ENCODE data around the gene CCNG2.

CCNG2 gene

DNA sequence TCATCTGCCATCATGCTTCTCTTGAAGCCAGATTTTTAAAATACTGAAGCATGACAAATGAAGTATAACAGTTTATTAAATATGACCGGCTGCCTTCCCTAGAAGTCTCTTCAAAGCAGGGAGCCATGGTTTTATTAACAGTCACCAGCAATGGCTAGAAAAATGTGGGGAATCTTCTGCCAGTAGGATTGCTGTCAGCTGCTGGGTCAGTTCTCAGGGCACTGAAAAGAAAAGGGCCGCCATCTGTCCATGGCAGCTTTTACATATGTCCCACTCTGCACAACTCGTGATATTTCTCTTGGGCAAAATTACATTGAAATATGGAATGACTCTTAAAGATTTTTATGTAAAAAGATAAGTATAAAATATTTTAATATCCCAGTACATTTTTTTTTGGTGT lies 2.8 kb downstream of the CCNG2 start:
- no peak for FAIRE-seq
- TF ChIP-seq POLR2AphosphoS5 (IDR thresholded peaks at IDR 0.05; ENCODE audit: low read depth, low read length) (no peak), POLR2A (IDR thresholded peaks at IDR 0.05; ENCODE audit: low read depth, low read length) (no peak), TAF1 (IDR thresholded peaks at IDR 0.05; ENCODE audit: borderline replicate concordance, low read depth, low read length) (no peak)
- DNase-seq (ENCODE audit: insufficient read length), result no peak

DNA sequence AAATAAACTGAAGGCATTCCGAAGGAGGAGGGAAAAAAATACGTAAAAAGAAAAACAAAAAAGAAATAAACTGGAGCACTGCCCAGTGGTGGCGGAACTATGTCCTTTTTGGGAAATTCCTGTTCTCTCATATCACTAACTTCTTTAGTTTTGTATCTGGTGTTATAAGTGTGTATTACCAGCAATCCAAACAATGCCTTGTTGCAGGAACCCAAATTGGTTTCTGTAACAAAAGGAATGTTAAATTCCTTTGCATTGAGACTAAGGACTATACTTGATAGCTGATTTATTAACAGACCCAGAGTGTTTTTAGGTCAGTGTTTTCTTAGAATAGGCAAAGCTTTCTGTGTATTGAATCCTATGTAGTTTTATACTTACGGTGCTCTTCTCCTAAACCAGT lies 6.6 kb downstream of the CCNG2 start:
- TF ChIP-seq POLR2A (IDR thresholded peaks at IDR 0.05; ENCODE audit: low read depth, low read length), result no peak
- TF ChIP-seq POLR2AphosphoS5 (IDR thresholded peaks at IDR 0.05; ENCODE audit: low read depth, low read length), result no peak
- no peak for TF ChIP-seq TAF1 (IDR thresholded peaks at IDR 0.05; ENCODE audit: borderline replicate concordance, low read depth, low read length)
- DNase-seq (ENCODE audit: insufficient read length), result no peak
- FAIRE-seq, result no peak

GRCh38 chr4:77167173-77167572 lies 10.2 kb downstream of the CCNG2 start:
- FAIRE-seq (no peak), DNase-seq (ENCODE audit: insufficient read length) (no peak)
- TF ChIP-seq TAF1 (IDR thresholded peaks at IDR 0.05; ENCODE audit: borderline replicate concordance, low read depth, low read length), result no peak
- TF ChIP-seq POLR2A (IDR thresholded peaks at IDR 0.05; ENCODE audit: low read depth, low read length), result no peak
- TF ChIP-seq POLR2AphosphoS5 (IDR thresholded peaks at IDR 0.05; ENCODE audit: low read depth, low read length), result no peak

DNA sequence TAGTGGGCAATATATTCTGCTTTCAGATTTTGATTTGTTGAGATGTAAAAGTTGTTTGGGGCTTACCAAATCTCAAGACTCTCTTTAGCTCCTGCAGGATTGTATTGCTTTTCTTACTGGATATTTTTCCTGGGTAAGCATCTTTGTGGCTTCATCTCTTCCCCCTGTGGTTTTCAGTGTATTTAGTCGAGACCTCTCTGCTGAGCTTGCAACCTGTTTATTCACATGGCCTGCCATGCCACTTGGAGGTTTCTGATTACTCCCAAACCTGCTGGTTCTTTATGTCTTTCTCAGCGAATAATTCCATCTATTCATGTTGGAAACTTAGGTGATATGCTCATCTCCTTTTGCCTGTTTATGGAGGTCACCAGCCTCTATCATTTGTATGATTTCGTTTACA lies 10.9 kb downstream of the CCNG2 start:
- no peak for TF ChIP-seq POLR2A (IDR thresholded peaks at IDR 0.05; ENCODE audit: low read depth, low read length)
- no peak for TF ChIP-seq POLR2AphosphoS5 (IDR thresholded peaks at IDR 0.05; ENCODE audit: low read depth, low read length)
- TF ChIP-seq TAF1 (IDR thresholded peaks at IDR 0.05; ENCODE audit: borderline replicate concordance, low read depth, low read length), result no peak
- DNase-seq (ENCODE audit: insufficient read length) (no peak), FAIRE-seq (no peak)

DNA sequence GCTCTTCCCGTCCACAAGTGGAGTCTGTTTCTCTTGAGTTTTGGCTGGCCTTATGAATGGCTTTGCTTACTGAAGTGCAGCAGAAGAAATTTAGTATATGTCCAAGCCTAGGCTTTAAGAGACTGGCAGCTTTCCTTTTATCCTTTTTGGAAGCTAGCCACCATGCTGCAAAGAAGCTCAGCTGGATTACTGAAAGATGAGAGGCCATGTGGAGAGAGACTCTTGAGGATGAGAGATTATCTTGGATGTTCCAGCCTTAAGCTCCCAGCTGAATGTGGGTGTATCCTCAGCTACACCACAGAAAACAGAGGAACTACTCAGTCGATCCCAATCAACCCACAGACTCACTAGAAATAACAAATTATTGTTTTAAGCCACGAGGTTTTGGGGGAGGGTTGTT lies 12.5 kb downstream of the CCNG2 start:
- FAIRE-seq, result no peak
- TF ChIP-seq POLR2AphosphoS5 (IDR thresholded peaks at IDR 0.05; ENCODE audit: low read depth, low read length) (no peak), POLR2A (IDR thresholded peaks at IDR 0.05; ENCODE audit: low read depth, low read length) (no peak), TAF1 (IDR thresholded peaks at IDR 0.05; ENCODE audit: borderline replicate concordance, low read depth, low read length) (no peak)

GRCh38 chr4:77170926-77171325 lies 13.9 kb downstream of the CCNG2 start:
- FAIRE-seq, result no peak
- TF ChIP-seq TAF1 (IDR thresholded peaks at IDR 0.05; ENCODE audit: borderline replicate concordance, low read depth, low read length), result no peak
- no peak for TF ChIP-seq POLR2AphosphoS5 (IDR thresholded peaks at IDR 0.05; ENCODE audit: low read depth, low read length)
- no peak for TF ChIP-seq POLR2A (IDR thresholded peaks at IDR 0.05; ENCODE audit: low read depth, low read length)
- no peak for DNase-seq (ENCODE audit: insufficient read length)

More for the DNA sequence above, 12.5 kb downstream of the CCNG2 start:
- no peak for DNase-seq (ENCODE audit: insufficient read length)

GRCh38 chr4:77172336-77172735 lies 15.3 kb downstream of the CCNG2 start:
- no peak for TF ChIP-seq TAF1 (IDR thresholded peaks at IDR 0.05; ENCODE audit: borderline replicate concordance, low read depth, low read length)
- TF ChIP-seq POLR2A (IDR thresholded peaks at IDR 0.05; ENCODE audit: low read depth, low read length), result no peak
- TF ChIP-seq POLR2AphosphoS5 (IDR thresholded peaks at IDR 0.05; ENCODE audit: low read depth, low read length), result no peak
- FAIRE-seq, result no peak
- no peak for DNase-seq (ENCODE audit: insufficient read length)

GRCh38 chr4:77174426-77174825 lies 17.4 kb downstream of the CCNG2 start:
- FAIRE-seq, result no peak
- no peak for DNase-seq (ENCODE audit: insufficient read length)
- TF ChIP-seq POLR2A (IDR thresholded peaks at IDR 0.05; ENCODE audit: low read depth, low read length) (no peak), POLR2AphosphoS5 (IDR thresholded peaks at IDR 0.05; ENCODE audit: low read depth, low read length) (no peak), TAF1 (IDR thresholded peaks at IDR 0.05; ENCODE audit: borderline replicate concordance, low read depth, low read length) (no peak)

- no peak for DNase-seq (ENCODE audit: insufficient read length)
- TF ChIP-seq POLR2A (IDR thresholded peaks at IDR 0.05; ENCODE audit: low read depth, low read length) (no peak), TAF1 (IDR thresholded peaks at IDR 0.05; ENCODE audit: borderline replicate concordance, low read depth, low read length) (no peak), POLR2AphosphoS5 (IDR thresholded peaks at IDR 0.05; ENCODE audit: low read depth, low read length) (no peak)
- FAIRE-seq, result no peak
Observed at GRCh38 chr4:77175201-77175611, 18.2 kb downstream of the CCNG2 start.

GRCh38 chr4:77176640-77177039 lies 19.6 kb downstream of the CCNG2 start:
- no peak for FAIRE-seq
- TF ChIP-seq POLR2A (IDR thresholded peaks at IDR 0.05; ENCODE audit: low read depth, low read length) (no peak), POLR2AphosphoS5 (IDR thresholded peaks at IDR 0.05; ENCODE audit: low read depth, low read length) (no peak), TAF1 (IDR thresholded peaks at IDR 0.05; ENCODE audit: borderline replicate concordance, low read depth, low read length) (no peak)
- DNase-seq (ENCODE audit: insufficient read length), result no peak

DNA sequence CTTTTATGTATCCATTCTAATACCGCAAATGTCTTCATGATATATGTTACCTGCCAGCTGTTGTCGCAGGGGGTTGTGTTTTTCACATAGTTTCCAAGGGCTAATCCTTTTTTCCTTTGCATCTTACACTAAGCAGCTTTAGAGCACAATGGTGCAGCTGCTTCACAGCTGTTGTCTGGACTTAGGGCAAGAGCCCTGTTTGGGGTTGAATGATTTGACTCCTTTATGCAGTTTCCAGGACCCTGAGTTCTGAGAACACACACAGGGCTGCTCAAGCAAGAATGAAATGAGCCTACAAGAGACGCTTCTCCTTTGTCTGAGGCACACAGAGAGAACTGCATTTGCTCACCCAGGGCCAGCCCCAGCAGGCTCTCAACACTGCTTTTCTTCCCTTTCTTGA lies 20.2 kb downstream of the CCNG2 start:
- DNase-seq (ENCODE audit: insufficient read length) (no peak), FAIRE-seq (no peak)
- TF ChIP-seq TAF1 (IDR thresholded peaks at IDR 0.05; ENCODE audit: borderline replicate concordance, low read depth, low read length) (no peak), POLR2A (IDR thresholded peaks at IDR 0.05; ENCODE audit: low read depth, low read length) (no peak), POLR2AphosphoS5 (IDR thresholded peaks at IDR 0.05; ENCODE audit: low read depth, low read length) (no peak)

DNA sequence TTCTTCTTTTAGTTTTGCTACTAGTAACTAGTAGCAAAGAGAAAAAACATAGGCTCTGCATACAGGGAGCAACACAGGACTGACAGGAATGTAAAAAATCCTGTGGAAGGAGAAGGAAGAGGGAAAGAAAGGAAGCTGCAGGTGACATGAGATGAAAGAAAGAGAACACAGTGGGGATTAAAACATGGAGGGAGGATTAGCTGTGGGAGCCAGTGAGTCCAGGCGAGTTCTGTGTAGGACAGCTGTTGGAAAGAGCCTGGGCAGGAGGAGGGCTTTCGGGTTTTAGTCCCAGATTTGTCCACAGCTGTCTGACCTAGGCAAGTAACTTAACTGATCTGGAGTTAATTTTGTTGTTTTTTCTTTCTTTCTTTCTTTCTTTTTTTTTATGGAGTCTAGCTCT lies 21.6 kb downstream of the CCNG2 start:
- no peak for TF ChIP-seq TAF1 (IDR thresholded peaks at IDR 0.05; ENCODE audit: borderline replicate concordance, low read depth, low read length)
- no peak for TF ChIP-seq POLR2AphosphoS5 (IDR thresholded peaks at IDR 0.05; ENCODE audit: low read depth, low read length)
- TF ChIP-seq POLR2A (IDR thresholded peaks at IDR 0.05; ENCODE audit: low read depth, low read length), result no peak
- no peak for FAIRE-seq
- no peak for DNase-seq (ENCODE audit: insufficient read length)

- TF ChIP-seq POLR2AphosphoS5 (IDR thresholded peaks at IDR 0.05; ENCODE audit: low read depth, low read length) (no peak), POLR2A (IDR thresholded peaks at IDR 0.05; ENCODE audit: low read depth, low read length) (no peak), TAF1 (IDR thresholded peaks at IDR 0.05; ENCODE audit: borderline replicate concordance, low read depth, low read length) (no peak)
- FAIRE-seq (no peak), DNase-seq (ENCODE audit: insufficient read length) (no peak)
Observed at GRCh38 chr4:77179519-77179918, 22.5 kb downstream of the CCNG2 start.

Data from GM12892 (cell line).